CD14-positive monocyte (primary cell): ENCODE measurements around the gene CNIH1. TPM values are rescaled to one million over a fixed set of nuclear protein-coding genes. Genes with fewer than 3 reads are reported as not detected.

ENCODE experiments used
- DNase-seq, 3 donors: peaks; one replicate each; pipeline ENCODE4 v3.0.0-alpha.2; 2011 to 2022
- H2AFZ ChIP-seq: 2 replicates; pipeline ENCODE4 v1.6.0; 2012; ENCODE audit warnings: mild to moderate bottlenecking, low read depth, low read length, inconsistent platforms; ENCODE audit not compliant: insufficient read depth, poor library complexity, severe bottlenecking
- H3K27ac ChIP-seq, 2 donors: 1 replicate in 1 of 2; 2 replicates in 1 of 2; pipeline ENCODE4 v1.5.1; 2012 to 2013; ENCODE audit warnings: low read length in 2 of 2, control low read depth in 1 of 2, inconsistent platforms in 1 of 2, low read depth in 1 of 2, mild to moderate bottlenecking in 1 of 2
- H3K27me3 ChIP-seq, 2 donors: one replicate each; pipeline versions ENCODE4 v1.6.0 to v1.6.1; 2011 to 2013; ENCODE audit warnings: low read length in 2 of 2; ENCODE audit not compliant: control insufficient read depth in 2 of 2, insufficient read depth in 2 of 2
- H3K36me3 ChIP-seq, 2 donors: replicated peaks in 1 of 2; 1 replicate in 1 of 2; 2 replicates in 1 of 2; pipeline versions ENCODE4 v1.5.1 to v1.6.1; 2012 to 2013; ENCODE audit warnings: low read length in 2 of 2, control low read depth in 1 of 2, inconsistent platforms in 1 of 2, mild to moderate bottlenecking in 1 of 2; ENCODE audit not compliant: insufficient read depth in 2 of 2, control insufficient read depth in 1 of 2
- H3K4me1 ChIP-seq, 2 donors: 1 replicate in 1 of 2; 2 replicates in 1 of 2; pipeline versions ENCODE4 v1.5.1 to v1.6.1; 2012 to 2013; ENCODE audit warnings: low read length in 2 of 2, control low read depth in 1 of 2, inconsistent platforms in 1 of 2, mild to moderate bottlenecking in 1 of 2, moderate library complexity in 1 of 2; ENCODE audit not compliant: insufficient read depth in 2 of 2, control insufficient read depth in 1 of 2
- H3K4me2 ChIP-seq: replicated peaks from 2 replicates; pipeline ENCODE3; 2012; ENCODE audit warnings: low read length, moderate library complexity, mild to moderate bottlenecking; ENCODE audit not compliant: poor library complexity, severe bottlenecking; ENCODE audit errors: extremely low read depth
- H3K4me3 ChIP-seq, 3 experiments: fragments of 200-600 bp in 1 of 3; sonication (generic) in 1 of 3; replicated peaks in 1 of 3; 1 replicate in 2 of 3; 2 replicates in 1 of 3; pipeline ENCODE4 v1.5.1; 2011 to 2013; ENCODE audit warnings: low read length in 3 of 3, mild to moderate bottlenecking in 3 of 3, control low read depth in 2 of 3, low read depth in 2 of 3, inconsistent platforms in 1 of 3, moderate library complexity in 1 of 3
- H3K79me2 ChIP-seq: 2 replicates; pipeline ENCODE4 v1.6.0; 2012; ENCODE audit warnings: mild to moderate bottlenecking, control low read depth, inconsistent platforms, low read length, moderate library complexity; ENCODE audit not compliant: insufficient read depth
- H3K9ac ChIP-seq: 2 replicates; pipeline ENCODE4 v1.6.0; 2017; ENCODE audit warnings: low read length, mild to moderate bottlenecking; ENCODE audit not compliant: insufficient read depth, poor library complexity, severe bottlenecking
- H3K9me3 ChIP-seq, 2 donors: replicated peaks in 1 of 2; 1 replicate in 1 of 2; 2 replicates in 1 of 2; pipeline versions ENCODE4 v1.5.1 to v1.6.1; 2012 to 2013; ENCODE audit warnings: low read length in 2 of 2, control low read depth in 1 of 2; ENCODE audit not compliant: control insufficient read depth in 1 of 2, insufficient read depth in 1 of 2
- H4K20me1 ChIP-seq: 2 replicates; pipeline ENCODE4 v1.6.0; 2012; ENCODE audit warnings: mild to moderate bottlenecking, low read length, control low read depth, moderate library complexity; ENCODE audit not compliant: insufficient read depth
- H3K27ac Mint-ChIP-seq, 7 donors: one replicate each; pipeline ENCODE4 v1.8.0; 2020; ENCODE audit warnings: mild to moderate bottlenecking in 7 of 7, mixed read lengths in 7 of 7, moderate library complexity in 6 of 7, inconsistent platforms in 2 of 7
- H3K27me3 Mint-ChIP-seq, 3 donors: one replicate each; pipeline ENCODE4 v1.8.0; 2021 to 2022; ENCODE audit warnings: low read depth in 3 of 3, mild to moderate bottlenecking in 3 of 3, mixed read lengths in 3 of 3, moderate library complexity in 3 of 3, inconsistent platforms in 1 of 3
- H3K36me3 Mint-ChIP-seq, 2 donors: one replicate each; pipeline ENCODE4 v1.8.0; 2020; ENCODE audit warnings: mixed read lengths in 2 of 2, inconsistent platforms in 1 of 2, mild to moderate bottlenecking in 1 of 2
- H3K4me1 Mint-ChIP-seq: one replicate; pipeline ENCODE4 v1.8.0; 2020; ENCODE audit warnings: mild to moderate bottlenecking, mixed read lengths
- H3K4me3 Mint-ChIP-seq, 2 donors: one replicate each; pipeline ENCODE4 v1.8.0; 2020; ENCODE audit warnings: mild to moderate bottlenecking in 2 of 2, mixed read lengths in 2 of 2, moderate library complexity in 1 of 2
- H3K9me3 Mint-ChIP-seq, 7 donors: one replicate each; pipeline ENCODE4 v1.8.0; 2020 to 2022; ENCODE audit warnings: mixed read lengths in 7 of 7, mild to moderate bottlenecking in 6 of 7, moderate library complexity in 6 of 7, inconsistent platforms in 2 of 7
- CTCF ChIP-seq: fragments of 200-600 bp; IDR thresholded peaks from one replicate; pipeline ENCODE4 v1.8.0; 2022; ENCODE audit warnings: antibody characterized with exemption, mild to moderate bottlenecking
- WGBS: methylation state at CpG from one replicate; pipeline ENCODE4 v1.1.5; 2013; ENCODE audit warnings: missing lambda C conversion rate; ENCODE audit not compliant: insufficient coverage; 5-methylcytosine and 5-hydroxymethylcytosine counted together
- intact Hi-C, 2 donors: fragments of 100-400 bp; cut with micrococcal nuclease; formaldehyde crosslinking; loops; one replicate each; pipeline versions ENCODE4 v1.15.0 to v1.15.1; 2023
- polyA plus RNA-seq, 3 donors: library from polyadenylated mRNA; depleted of rRNA in 1 of 3; unstranded in 2 of 3; stranded (reverse) in 1 of 3; fragments of 300-500 nt in 2 of 3; fragments of >200 nt in 1 of 3; fragmentation: Illumina TruSeq in 2 of 3; gene quantifications; 1 replicate in 2 of 3; 2 replicates in 1 of 3; pipeline ENCODE4 v1.2.3, GENCODE V29; 2012 to 2021

CNIH1 gene
- polyA plus RNA-seq, 3 donors: 109 to 162 (median 138) TPM

GRCh38 chr14:54472315-54472714 lies 31.1 kb upstream of the CNIH1 start:
- peaks cover 6% of the 10 kb centered on the region for H3K4me1 Mint-ChIP-seq
- TF ChIP-seq CTCF: no peak
- H3K4me3 ChIP-seq: no peak overlapping the region
- intact Hi-C loops: no loop called here
- no peak overlapping the region for H2AFZ ChIP-seq
- no peaks in the 10 kb centered on the region for H3K4me1 ChIP-seq
- no peak overlapping the region for H3K9ac ChIP-seq
- H3K9me3 Mint-ChIP-seq: peaks cover 3 to 9% (median 7%) of the 10 kb centered on the region in 7 donors
- H3K27me3 ChIP-seq: no peaks in the 10 kb centered on the region
- peaks cover 50 to 51% of the 10 kb centered on the region in 2 donors for H3K36me3 Mint-ChIP-seq
- H3K79me2 ChIP-seq: no peaks in the 10 kb centered on the region
- no peak overlapping the region for H3K4me3 Mint-ChIP-seq
- no peaks in the 10 kb centered on the region for H3K27me3 Mint-ChIP-seq
- H3K27ac Mint-ChIP-seq: no peak overlapping the region
- peaks cover 18 to 61% of the 10 kb centered on the region in 2 donors for H3K36me3 ChIP-seq
- H4K20me1 ChIP-seq: no peaks in the 10 kb centered on the region
- no peak overlapping the region for H3K4me2 ChIP-seq
- DNase-seq: no peak
- peaks cover 0 to 5% of the 10 kb centered on the region in 2 donors for H3K9me3 ChIP-seq
- WGBS: no CpG with 5 or more reads among the region's 4 CpGs
- H3K27ac ChIP-seq: no peak overlapping the region

DNA sequence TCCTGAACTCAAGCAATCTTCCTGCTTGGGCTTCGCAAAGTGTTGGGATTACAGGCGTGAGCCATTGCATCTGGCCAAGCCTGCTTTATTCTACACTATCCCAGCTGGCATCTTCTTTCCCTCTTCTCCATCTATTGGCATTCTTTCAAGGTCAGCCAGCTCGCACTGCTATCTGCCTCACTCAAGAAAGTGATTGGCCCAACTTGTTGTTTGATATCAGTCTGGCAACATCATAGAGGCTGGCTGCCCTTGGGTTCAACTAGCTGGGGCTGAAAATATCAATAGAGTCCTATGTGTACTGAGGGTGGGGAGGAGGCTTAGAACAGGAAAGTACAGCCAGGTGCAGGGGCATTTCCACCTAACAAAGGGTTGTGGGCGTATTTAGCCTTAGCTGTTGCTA lies 30.5 kb upstream of the CNIH1 start:
- H3K4me3 Mint-ChIP-seq: no peak overlapping the region
- Histone ChIP-seq H3K36me3 (peaks cover 12 to 55% of the 10 kb centered on the region in 2 donors), H3K4me3 (no peak overlapping the region), H2AFZ (no peak overlapping the region), H3K4me2 (no peak overlapping the region), H3K9me3 (peaks cover 3 to 11% of the 10 kb centered on the region in 2 donors), H3K9ac (no peak overlapping the region), H4K20me1 (no peaks in the 10 kb centered on the region), H3K79me2 (no peaks in the 10 kb centered on the region), H3K4me1 (no peaks in the 10 kb centered on the region), H3K27me3 (no peaks in the 10 kb centered on the region), H3K27ac (no peak overlapping the region)
- WGBS: 92% methylated on average over 2 of the region's 4 CpGs
- H3K4me1 Mint-ChIP-seq: peaks cover 6% of the 10 kb centered on the region
- H3K9me3 Mint-ChIP-seq: peaks cover 8 to 14% (median 10%) of the 10 kb centered on the region in 7 donors
- peaks cover 0 to under 1% (median 0%) of the 10 kb centered on the region in 3 donors for H3K27me3 Mint-ChIP-seq
- intact Hi-C loops: no loop called here
- H3K36me3 Mint-ChIP-seq: peaks cover 46 to 50% of the 10 kb centered on the region in 2 donors
- H3K27ac Mint-ChIP-seq: peak overlapping the region in 1 of 7 donors; percentile 52
- no peak for TF ChIP-seq CTCF
- no peak for DNase-seq
